Left renal pelvis (tissue), 4 donors: ENCODE data around the gene ZNF165. TPM values are rescaled to one million over a fixed set of nuclear protein-coding genes. Genes with fewer than 3 reads are reported as not detected.
"Not testable (repeated sequence)": the region's sequence is repeated elsewhere in the genome, so short reads cannot be mapped to it uniquely, and the experiment has no call there.

Experiments used
- DNase-seq, 4 donors: peaks; one replicate each; pipeline ENCODE4 v3.0.0-alpha.2; 2013; ENCODE audit warnings: low read depth in 4 of 4, low spot score in 3 of 4
- polyA plus RNA-seq, 4 donors: library from polyadenylated mRNA; unstranded; fragments of 120-200 nt; gene quantifications; one replicate each; pipeline ENCODE4 v1.2.1, GENCODE V29; 2013; ENCODE audit not compliant: insufficient read length in 4 of 4

ZNF165 gene
- polyA plus RNA-seq, 4 donors: 0.97 to 5.1 (median 4.3) TPM

- no peak for DNase-seq
These were observed 37.8 kb downstream of the ZNF165 start for GRCh38 chr6:28118217-28118616.

- DNase-seq: no peak
These were observed 41.5 kb downstream of the ZNF165 start for GRCh38 chr6:28121876-28122275.

- DNase-seq: not testable (repeated sequence)
These were observed 41.9 kb downstream of the ZNF165 start for GRCh38 chr6:28122283-28122682.

GRCh38 chr6:28124350-28124970 lies 44.1 kb downstream of the ZNF165 start, which contains the start of gene ZSCAN16:
Gene ZSCAN16, plus strand, starts transcription at chr6:28124609. Its CDS starts 835 bp downstream, at chr6:28125444.
- DNase-seq: peak in 3 of 4 donors; percentile 56 to 77 (median 67)

- DNase-seq: no peak
These were observed 44.6 kb downstream of the ZNF165 start for GRCh38 chr6:28124971-28125353.

- no peak for DNase-seq
These were observed 45.0 kb downstream of the ZNF165 start for GRCh38 chr6:28125401-28125800.

- no peak for DNase-seq
These were observed 53.6 kb downstream of the ZNF165 start for GRCh38 chr6:28134015-28134414.

- no peak for DNase-seq
These were observed 54.3 kb downstream of the ZNF165 start for GRCh38 chr6:28134716-28135115.

- no peak for DNase-seq
These were observed 55.0 kb downstream of the ZNF165 start for GRCh38 chr6:28135393-28135792.

GRCh38 chr6:28136585-28137504 lies 56.5 kb downstream of the ZNF165 start:
- peak; percentile 80 to 86 (median 84) for DNase-seq

GRCh38 chr6:28137505-28137981 lies 57.2 kb downstream of the ZNF165 start:
- no peak for DNase-seq

Other genes with a start within 250 kb of the ZNF165 start
- not detected for gene OR2B2, start 168.2 kb upstream of the ZNF165 start, polyA plus RNA-seq
- under 1 TPM in 2 of 4 donors, not detected in 2; 0.26 to 0.32 TPM for gene OR2B6, start 123.3 kb upstream of the ZNF165 start, polyA plus RNA-seq
- 10 to 100 TPM in 3 of 4 donors, 1 to 10 TPM in 1; 6.5 to 14.0 (median 10.8) TPM for gene ZSCAN16, start 44.0 kb downstream of the ZNF165 start, polyA plus RNA-seq
- 10 to 100 TPM; 38.5 to 45.6 (median 42.0) TPM for gene ZKSCAN8, start 61.3 kb downstream of the ZNF165 start, polyA plus RNA-seq
- 10 to 100 TPM; 27.7 to 38.5 (median 30.7) TPM for gene ZSCAN9, start 144.7 kb downstream of the ZNF165 start, polyA plus RNA-seq
- gene ZKSCAN4, start 171.7 kb downstream of the ZNF165 start, polyA plus RNA-seq: 10 to 100 TPM; 10.6 to 12.2 (median 11.8) TPM
- gene NKAPL, start 178.7 kb downstream of the ZNF165 start, polyA plus RNA-seq: 1 to 10 TPM in 3 of 4 donors, under 1 TPM in 1; 0.91 to 3.0 (median 2.3) TPM
- gene ZSCAN26, start 186.6 kb downstream of the ZNF165 start, polyA plus RNA-seq: 10 to 100 TPM; 36.4 to 40.3 (median 37.8) TPM
- 10 to 100 TPM in 3 of 4 donors, 1 to 10 TPM in 1; 9.6 to 12.3 (median 10.8) TPM for gene PGBD1, start 201.0 kb downstream of the ZNF165 start, polyA plus RNA-seq